Right lobe of liver (tissue), 4 donors: Measurements from ENCODE around the gene ACBD6.

ENCODE experiments used
- POLR2A ChIP-seq: fragments of 450-650 bp; IDR thresholded peaks from one replicate; pipeline ENCODE4 v1.6.1; 2017; ENCODE audit warnings: antibody characterized with exemption, mild to moderate bottlenecking
- TF ChIP-seq, protein P1 (sequence below), 4 donors: fragments of 200-600 bp in 3 of 4; fragments of 450-650 bp in 1 of 4; IDR thresholded peaks; one replicate each; pipeline versions ENCODE4 v1.5.1 to v1.8.0; 2016 to 2022; ENCODE audit warnings: antibody characterized with exemption in 4 of 4, mild to moderate bottlenecking in 2 of 4
- donor health status: DM: no; HTN: no; CAD: no.
- donor health status: DM: no; HTN: no; CAD: no.
- donor health status: DM: no; HTN: yes; CAD: no.

DNA sequence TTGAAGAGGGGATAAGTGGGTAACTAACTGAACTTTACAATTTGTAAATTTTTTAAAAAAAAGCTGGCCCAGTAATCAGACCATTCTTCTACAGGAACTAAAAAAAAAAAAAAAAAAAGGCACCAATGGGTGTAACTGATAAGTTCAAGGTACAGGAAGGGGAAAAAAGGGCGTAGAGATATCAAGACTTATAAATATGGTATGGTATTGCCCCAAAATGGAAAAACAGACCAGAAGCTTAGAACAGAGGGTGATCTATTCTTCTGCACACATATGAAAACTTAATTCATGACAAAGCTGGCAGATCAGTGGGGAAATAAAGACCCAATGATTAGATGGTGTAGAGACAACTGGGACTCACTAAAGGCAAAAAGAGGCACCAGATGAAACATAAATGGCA is 213.4 kb downstream of the ACBD6 start:
- TF ChIP-seq, protein P1, sequence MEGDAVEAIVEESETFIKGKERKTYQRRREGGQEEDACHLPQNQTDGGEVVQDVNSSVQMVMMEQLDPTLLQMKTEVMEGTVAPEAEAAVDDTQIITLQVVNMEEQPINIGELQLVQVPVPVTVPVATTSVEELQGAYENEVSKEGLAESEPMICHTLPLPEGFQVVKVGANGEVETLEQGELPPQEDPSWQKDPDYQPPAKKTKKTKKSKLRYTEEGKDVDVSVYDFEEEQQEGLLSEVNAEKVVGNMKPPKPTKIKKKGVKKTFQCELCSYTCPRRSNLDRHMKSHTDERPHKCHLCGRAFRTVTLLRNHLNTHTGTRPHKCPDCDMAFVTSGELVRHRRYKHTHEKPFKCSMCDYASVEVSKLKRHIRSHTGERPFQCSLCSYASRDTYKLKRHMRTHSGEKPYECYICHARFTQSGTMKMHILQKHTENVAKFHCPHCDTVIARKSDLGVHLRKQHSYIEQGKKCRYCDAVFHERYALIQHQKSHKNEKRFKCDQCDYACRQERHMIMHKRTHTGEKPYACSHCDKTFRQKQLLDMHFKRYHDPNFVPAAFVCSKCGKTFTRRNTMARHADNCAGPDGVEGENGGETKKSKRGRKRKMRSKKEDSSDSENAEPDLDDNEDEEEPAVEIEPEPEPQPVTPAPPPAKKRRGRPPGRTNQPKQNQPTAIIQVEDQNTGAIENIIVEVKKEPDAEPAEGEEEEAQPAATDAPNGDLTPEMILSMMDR (IDR thresholded peaks at IDR 0.05) = no peak
- TF ChIP-seq POLR2A = no peak
